H9 (cell line): ENCODE measurements around the gene COMTD1. TPM values are rescaled to one million over a fixed set of nuclear protein-coding genes. Genes with fewer than 3 reads are reported as not detected.
"Not testable (repeated sequence)": the region's sequence is repeated elsewhere in the genome, so short reads cannot be mapped to it uniquely, and the experiment has no call there.

Source experiments
- DNase-seq: peaks from one replicate; pipeline ENCODE4 v3.0.0-alpha.2; 2017
- H2AFZ ChIP-seq: one replicate; pipeline ENCODE4 v1.6.1; 2013; ENCODE audit warnings: mild to moderate bottlenecking, low read length, control low read depth, moderate library complexity
- H2AK5ac ChIP-seq: 2 replicates; pipeline ENCODE4 v1.6.1; 2013; ENCODE audit warnings: low read length, control low read depth, mixed read lengths; ENCODE audit not compliant: insufficient read length
- H2BK120ac ChIP-seq: one replicate; pipeline ENCODE4 v1.6.1; 2013; ENCODE audit warnings: low read depth, mild to moderate bottlenecking, low read length, control low read depth, inconsistent platforms; ENCODE audit not compliant: poor library complexity, severe bottlenecking
- H2BK12ac ChIP-seq: 2 replicates; pipeline ENCODE4 v1.6.1; 2013; ENCODE audit warnings: low read length, control low read depth, mixed read lengths, low read depth; ENCODE audit not compliant: insufficient read length
- H2BK15ac ChIP-seq: 2 replicates; pipeline ENCODE4 v1.6.1; 2013; ENCODE audit warnings: low read depth, low read length, control low read depth
- H2BK20ac ChIP-seq: one replicate; pipeline ENCODE4 v1.6.1; 2013; ENCODE audit warnings: low read depth, mild to moderate bottlenecking, low read length, control low read depth, inconsistent platforms; ENCODE audit not compliant: poor library complexity, severe bottlenecking
- H2BK5ac ChIP-seq: 2 replicates; pipeline ENCODE4 v1.6.1; 2013; ENCODE audit warnings: low read length, control low read depth, mixed read lengths; ENCODE audit not compliant: insufficient read length
- H3K14ac ChIP-seq: 2 replicates; pipeline ENCODE4 v1.6.1; 2013; ENCODE audit warnings: low read length, control low read depth; ENCODE audit not compliant: insufficient read depth
- H3K18ac ChIP-seq: 2 replicates; pipeline ENCODE4 v1.6.1; 2013; ENCODE audit warnings: low read depth, mild to moderate bottlenecking, mixed read lengths, low read length, control low read depth; ENCODE audit not compliant: insufficient read length
- H3K23ac ChIP-seq: 2 replicates; pipeline ENCODE4 v1.6.1; 2013; ENCODE audit warnings: low read length, control low read depth, mixed read lengths, low read depth; ENCODE audit not compliant: insufficient read length
- H3K23me2 ChIP-seq: 2 replicates; pipeline ENCODE4 v1.6.1; 2013; ENCODE audit warnings: low read depth, mild to moderate bottlenecking, mixed read lengths, low read length, control low read depth; ENCODE audit not compliant: insufficient read length, poor library complexity, severe bottlenecking
- H3K27ac ChIP-seq: 2 replicates; pipeline ENCODE4 v1.5.1; 2013; ENCODE audit warnings: low read length, control low read depth, mixed read lengths, low read depth; ENCODE audit not compliant: insufficient read length
- H3K27me3 ChIP-seq: 2 replicates; pipeline ENCODE4 v1.6.1; 2013; ENCODE audit warnings: low read length, control low read depth, inconsistent platforms; ENCODE audit not compliant: insufficient read depth
- H3K4ac ChIP-seq: 2 replicates; pipeline ENCODE4 v1.6.1; 2013; ENCODE audit warnings: low read depth, mild to moderate bottlenecking, control low read depth, inconsistent platforms, low read length, moderate library complexity
- H3K4me1 ChIP-seq: 2 replicates; pipeline ENCODE4 v1.6.1; 2013; ENCODE audit warnings: low read length, control low read depth, inconsistent platforms; ENCODE audit not compliant: insufficient read depth
- H3K4me2 ChIP-seq: 2 replicates; pipeline ENCODE4 v1.6.1; 2013; ENCODE audit warnings: low read length, control low read depth, mixed read lengths; ENCODE audit not compliant: insufficient read length, insufficient read depth
- H3K56ac ChIP-seq: 2 replicates; pipeline ENCODE4 v1.6.1; 2013; ENCODE audit warnings: low read depth, mild to moderate bottlenecking, mixed read lengths, low read length, control low read depth; ENCODE audit not compliant: insufficient read length
- H3K79me1 ChIP-seq: 2 replicates; pipeline ENCODE4 v1.6.1; 2013; ENCODE audit warnings: low read depth, mild to moderate bottlenecking, moderate library complexity, low read length, control low read depth, inconsistent platforms; ENCODE audit not compliant: insufficient read depth, poor library complexity, severe bottlenecking
- H3K79me2 ChIP-seq: 2 replicates; pipeline ENCODE4 v1.6.1; 2013; ENCODE audit warnings: low read length, control low read depth, inconsistent platforms; ENCODE audit not compliant: insufficient read depth
- H3K9ac ChIP-seq: 2 replicates; pipeline ENCODE4 v1.6.1; 2013; ENCODE audit warnings: low read length, control low read depth, mixed read lengths; ENCODE audit not compliant: insufficient read length; ENCODE audit errors: extremely low read depth
- H3K9me3 ChIP-seq: one replicate; pipeline ENCODE4 v1.6.1; 2013; ENCODE audit warnings: low read depth, low read length, inconsistent platforms; ENCODE audit not compliant: control insufficient read depth
- H3T11ph ChIP-seq: one replicate; pipeline ENCODE4 v1.6.1; 2013; ENCODE audit warnings: mild to moderate bottlenecking, low read length, control low read depth, inconsistent platforms
- H4K20me1 ChIP-seq: one replicate; pipeline ENCODE4 v1.6.1; 2013; ENCODE audit not compliant: control insufficient read depth, insufficient read length, insufficient read depth
- H4K5ac ChIP-seq: 2 replicates; pipeline ENCODE4 v1.6.1; 2013; ENCODE audit warnings: low read depth, mild to moderate bottlenecking, mixed read lengths, low read length, control low read depth; ENCODE audit not compliant: insufficient read length
- H4K8ac ChIP-seq: replicated peaks from 2 replicates; pipeline ENCODE4 v1.6.1; 2013; ENCODE audit warnings: low read length, control low read depth, mixed read lengths, low read depth; ENCODE audit not compliant: insufficient read length
- H4K91ac ChIP-seq: 2 replicates; pipeline ENCODE4 v1.6.1; 2013; ENCODE audit warnings: low read depth, mild to moderate bottlenecking, moderate library complexity, mixed read lengths, low read length, control low read depth; ENCODE audit not compliant: insufficient read length
- H3K27ac Mint-ChIP-seq, 3 experiments: 2 replicates in 2 of 3; 3 replicates in 1 of 3; pipeline ENCODE4 v1.8.0; 2020 to 2021; ENCODE audit warnings: mixed read lengths in 3 of 3, mild to moderate bottlenecking in 1 of 3, moderate library complexity in 1 of 3
- H3K27me3 Mint-ChIP-seq: 2 replicates; pipeline ENCODE4 v1.8.0; 2021; ENCODE audit warnings: low read depth, mild to moderate bottlenecking, moderate library complexity, mixed read lengths
- H3K36me3 Mint-ChIP-seq, 3 experiments: 2 replicates in 2 of 3; 3 replicates in 1 of 3; pipeline ENCODE4 v1.8.0; 2020 to 2021; ENCODE audit warnings: low read depth in 3 of 3, mixed read lengths in 3 of 3; ENCODE audit not compliant: insufficient read depth in 1 of 3
- H3K4me1 Mint-ChIP-seq, 2 experiments: 2 replicates each; pipeline ENCODE4 v1.8.0; 2020; ENCODE audit warnings: mixed read lengths in 2 of 2
- H3K4me3 Mint-ChIP-seq, 2 experiments: 2 replicates in 1 of 2; 3 replicates in 1 of 2; pipeline ENCODE4 v1.8.0; 2020 to 2021; ENCODE audit warnings: mild to moderate bottlenecking in 2 of 2, mixed read lengths in 2 of 2, moderate library complexity in 1 of 2
- H3K9me3 Mint-ChIP-seq, 2 experiments: 2 replicates in 1 of 2; 3 replicates in 1 of 2; pipeline ENCODE4 v1.8.0; 2020; ENCODE audit warnings: mild to moderate bottlenecking in 2 of 2, mixed read lengths in 2 of 2, moderate library complexity in 1 of 2
- WGBS: extraction: QIAGEN DNeasy Blood & Tissue Kit; methylation state at CpG from one replicate; pipeline ENCODE4 v1.1.7; 2013; ENCODE audit warnings: missing lambda C conversion rate, low lambda C conversion rate, mixed read lengths; ENCODE audit not compliant: insufficient read length; ENCODE audit errors: extremely low coverage; 5-methylcytosine and 5-hydroxymethylcytosine counted together
- total RNA-seq: library from RNA; stranded (reverse); gene quantifications from 2 replicates; pipeline ENCODE4 v1.2.1, GENCODE V29; 2021
- TF ChIP-seq, protein P1 (sequence below): fragments of 200-600 bp; sonication (generic); conservative IDR thresholded peaks from 3 replicates; pipeline ENCODE4 v1.8.0; 2021; ENCODE audit warnings: antibody characterized with exemption, mild to moderate bottlenecking

COMTD1 gene
- total RNA-seq, 1 experiment from 2014 or later: 28.3 TPM

DNA sequence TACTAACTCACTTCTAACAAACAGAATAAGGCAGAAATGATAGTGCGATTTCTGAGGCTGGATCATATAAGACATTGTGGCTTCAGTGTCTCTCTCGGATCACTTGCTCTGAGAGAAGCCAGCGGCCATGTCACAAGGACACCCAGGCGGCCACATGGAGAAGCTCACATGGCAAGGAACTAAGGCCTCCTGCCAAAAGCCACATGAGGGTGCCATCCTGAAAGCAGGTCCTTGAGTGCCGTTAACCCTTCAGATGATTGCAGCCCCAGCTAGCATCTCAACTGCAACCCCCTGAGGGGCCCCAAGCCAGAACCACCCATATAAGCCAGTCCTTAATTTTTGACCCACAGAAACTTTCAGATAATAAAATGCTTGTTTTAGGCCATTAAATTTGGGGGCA is 32.0 kb downstream of the COMTD1 start:
- H3K4ac ChIP-seq: no peak overlapping the region
- H3K4me3 Mint-ChIP-seq: no peak overlapping the region
- TF ChIP-seq, protein P1, sequence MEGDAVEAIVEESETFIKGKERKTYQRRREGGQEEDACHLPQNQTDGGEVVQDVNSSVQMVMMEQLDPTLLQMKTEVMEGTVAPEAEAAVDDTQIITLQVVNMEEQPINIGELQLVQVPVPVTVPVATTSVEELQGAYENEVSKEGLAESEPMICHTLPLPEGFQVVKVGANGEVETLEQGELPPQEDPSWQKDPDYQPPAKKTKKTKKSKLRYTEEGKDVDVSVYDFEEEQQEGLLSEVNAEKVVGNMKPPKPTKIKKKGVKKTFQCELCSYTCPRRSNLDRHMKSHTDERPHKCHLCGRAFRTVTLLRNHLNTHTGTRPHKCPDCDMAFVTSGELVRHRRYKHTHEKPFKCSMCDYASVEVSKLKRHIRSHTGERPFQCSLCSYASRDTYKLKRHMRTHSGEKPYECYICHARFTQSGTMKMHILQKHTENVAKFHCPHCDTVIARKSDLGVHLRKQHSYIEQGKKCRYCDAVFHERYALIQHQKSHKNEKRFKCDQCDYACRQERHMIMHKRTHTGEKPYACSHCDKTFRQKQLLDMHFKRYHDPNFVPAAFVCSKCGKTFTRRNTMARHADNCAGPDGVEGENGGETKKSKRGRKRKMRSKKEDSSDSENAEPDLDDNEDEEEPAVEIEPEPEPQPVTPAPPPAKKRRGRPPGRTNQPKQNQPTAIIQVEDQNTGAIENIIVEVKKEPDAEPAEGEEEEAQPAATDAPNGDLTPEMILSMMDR: no peak
- H3K23ac ChIP-seq: no peak overlapping the region
- H4K5ac ChIP-seq: no peak overlapping the region
- no peak overlapping the region for H4K8ac ChIP-seq
- no peak overlapping the region for H3K4me2 ChIP-seq
- peaks cover 21% of the 10 kb centered on the region in 2 experiments for H3K4me1 Mint-ChIP-seq
- peaks cover 13% of the 10 kb centered on the region for H3K4me1 ChIP-seq
- H3K9me3 Mint-ChIP-seq: no peaks in the 10 kb centered on the region
- no peak overlapping the region for H4K91ac ChIP-seq
- H3K9me3 ChIP-seq: no peaks in the 10 kb centered on the region
- no peaks in the 10 kb centered on the region; a peak in 2 of 7 replicates for H3K36me3 Mint-ChIP-seq
- H3K27ac ChIP-seq: no peak overlapping the region
- H2AK5ac ChIP-seq: no peak overlapping the region
- H4K20me1 ChIP-seq: no peaks in the 10 kb centered on the region
- H3K14ac ChIP-seq: no peak overlapping the region
- DNase-seq: no peak
- no peaks in the 10 kb centered on the region for H3K79me2 ChIP-seq
- H2BK12ac ChIP-seq: no peak overlapping the region
- H3K9ac ChIP-seq: no peak overlapping the region
- no peak overlapping the region for H3K18ac ChIP-seq
- H3K23me2 ChIP-seq: no peaks in the 10 kb centered on the region
- no peak overlapping the region for H2BK20ac ChIP-seq
- no peak overlapping the region; a peak in 1 of 7 replicates for H3K27ac Mint-ChIP-seq
- no peaks in the 10 kb centered on the region for H3K27me3 ChIP-seq
- H2AFZ ChIP-seq: no peak overlapping the region
- no peaks in the 10 kb centered on the region for H3K27me3 Mint-ChIP-seq
- no peak overlapping the region for H3T11ph ChIP-seq
- no CpG with 5 or more reads among the region's 5 CpGs for WGBS
- H3K79me1 ChIP-seq: no peaks in the 10 kb centered on the region
- no peak overlapping the region for H2BK5ac ChIP-seq
- H2BK120ac ChIP-seq: no peak overlapping the region
- H3K56ac ChIP-seq: no peak overlapping the region
- H2BK15ac ChIP-seq: no peak overlapping the region

DNA sequence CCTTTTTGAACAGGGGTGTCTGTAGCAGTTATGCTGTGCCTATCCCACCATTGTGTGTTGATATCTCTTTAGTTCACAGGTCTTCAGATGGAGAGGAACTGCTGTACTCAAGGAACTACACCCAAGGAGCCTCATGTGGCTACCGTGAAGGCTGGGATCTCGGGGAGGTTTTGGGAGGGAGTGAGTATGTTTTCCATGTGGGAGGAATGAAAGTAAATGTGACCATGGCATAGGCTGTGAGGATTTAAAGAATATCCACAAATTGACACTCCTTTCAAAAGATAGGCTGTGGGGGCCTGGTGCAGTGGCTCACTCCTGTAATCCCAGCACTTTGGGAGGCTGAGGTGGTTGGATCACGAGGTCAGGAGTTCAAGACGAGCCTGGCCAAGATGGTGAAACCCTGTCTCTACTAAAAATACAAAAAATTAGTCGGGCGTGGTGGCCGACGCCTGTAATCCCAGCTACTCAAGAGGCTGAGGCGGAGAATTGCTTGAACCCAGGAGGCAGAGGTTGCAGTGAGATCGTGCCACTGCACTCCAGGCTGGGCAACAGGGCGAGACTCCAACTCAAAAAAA is 32.6 kb downstream of the COMTD1 start:
- H3K9ac ChIP-seq, H4K91ac ChIP-seq, H3K36me3 Mint-ChIP-seq, H3K27ac ChIP-seq, H3K4me2 ChIP-seq, H2BK20ac ChIP-seq, H3K27me3 Mint-ChIP-seq, H3K79me1 ChIP-seq, H3K79me2 ChIP-seq, H3T11ph ChIP-seq, H3K9me3 ChIP-seq, H3K56ac ChIP-seq, H4K8ac ChIP-seq, H2BK5ac ChIP-seq, H4K20me1 ChIP-seq, H3K4ac ChIP-seq, H3K4me3 Mint-ChIP-seq, H2BK15ac ChIP-seq, H4K5ac ChIP-seq, H2AK5ac ChIP-seq, H2BK12ac ChIP-seq, H3K9me3 Mint-ChIP-seq, DNase-seq, H2AFZ ChIP-seq, H3K27me3 ChIP-seq, H2BK120ac ChIP-seq, H3K23me2 ChIP-seq, H3K14ac ChIP-seq, H3K23ac ChIP-seq: not testable (repeated sequence)
- peak overlapping the region; percentile 57 for H3K18ac ChIP-seq
- WGBS: no CpG with 5 or more reads among the region's 11 CpGs
- H3K4me1 ChIP-seq: peaks cover 11% of the 10 kb centered on the region
- peaks cover 17% of the 10 kb centered on the region in 2 experiments for H3K4me1 Mint-ChIP-seq
- H3K27ac Mint-ChIP-seq: peak overlapping the region in 1 of 3 experiments; percentile 8; a peak in 1 of 7 replicates
